ENCODE results near the gene EFCC1.

DNA sequence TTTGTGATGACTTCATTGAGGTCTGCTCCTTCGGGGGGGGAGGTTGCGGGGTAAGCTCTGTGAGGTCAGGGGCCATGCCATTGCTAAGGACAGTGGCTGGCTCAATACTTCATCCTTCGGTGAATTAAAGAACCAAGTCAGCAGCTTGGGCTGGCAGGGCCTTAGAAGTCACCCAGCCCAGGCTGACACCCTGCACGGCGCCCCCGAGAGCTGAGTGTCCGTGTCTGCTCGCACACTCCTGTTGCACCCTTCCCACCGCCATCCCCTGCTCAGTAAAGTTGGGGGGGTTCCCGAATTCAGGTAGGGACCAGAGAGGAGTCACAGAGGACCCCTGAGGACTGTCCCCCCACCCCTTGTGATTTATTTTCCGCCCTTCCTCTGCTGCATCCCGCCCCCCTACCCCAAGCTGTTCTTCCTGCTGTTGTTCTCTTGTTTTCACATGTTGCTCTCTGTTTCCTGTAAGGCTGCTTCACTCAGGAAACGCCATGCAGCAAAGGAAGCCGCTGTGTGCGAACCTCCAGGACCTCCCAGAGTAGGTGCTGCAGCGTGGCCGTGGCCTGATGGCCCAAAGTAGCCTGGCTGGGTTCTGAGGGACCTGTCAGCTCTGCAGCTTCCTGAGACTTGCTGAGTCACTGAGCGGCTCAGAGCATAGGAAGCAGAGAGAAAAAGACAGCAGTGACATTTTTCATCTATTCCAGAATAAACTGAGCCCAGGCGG, 14.4 kb downstream of the EFCC1 start:
- TF ChIP-seq, protein P1, sequence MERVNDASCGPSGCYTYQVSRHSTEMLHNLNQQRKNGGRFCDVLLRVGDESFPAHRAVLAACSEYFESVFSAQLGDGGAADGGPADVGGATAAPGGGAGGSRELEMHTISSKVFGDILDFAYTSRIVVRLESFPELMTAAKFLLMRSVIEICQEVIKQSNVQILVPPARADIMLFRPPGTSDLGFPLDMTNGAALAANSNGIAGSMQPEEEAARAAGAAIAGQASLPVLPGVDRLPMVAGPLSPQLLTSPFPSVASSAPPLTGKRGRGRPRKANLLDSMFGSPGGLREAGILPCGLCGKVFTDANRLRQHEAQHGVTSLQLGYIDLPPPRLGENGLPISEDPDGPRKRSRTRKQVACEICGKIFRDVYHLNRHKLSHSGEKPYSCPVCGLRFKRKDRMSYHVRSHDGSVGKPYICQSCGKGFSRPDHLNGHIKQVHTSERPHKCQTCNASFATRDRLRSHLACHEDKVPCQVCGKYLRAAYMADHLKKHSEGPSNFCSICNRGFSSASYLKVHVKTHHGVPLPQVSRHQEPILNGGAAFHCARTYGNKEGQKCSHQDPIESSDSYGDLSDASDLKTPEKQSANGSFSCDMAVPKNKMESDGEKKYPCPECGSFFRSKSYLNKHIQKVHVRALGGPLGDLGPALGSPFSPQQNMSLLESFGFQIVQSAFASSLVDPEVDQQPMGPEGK (CRISPR knock-in tag; IDR thresholded peaks at IDR 0.05; ENCODE audit: borderline replicate concordance) = no peak
- TF ChIP-seq OSR1 (CRISPR knock-in tag; IDR thresholded peaks at IDR 0.05) (no peak), PPARA (CRISPR knock-in tag; IDR thresholded peaks at IDR 0.05; ENCODE audit: borderline replicate concordance) (no peak), ZNF565 (CRISPR knock-in tag; conservative IDR thresholded peaks at IDR 0.05; ENCODE audit: low read depth) (no peak), GLIS3 (CRISPR knock-in tag; IDR thresholded peaks at IDR 0.05) (no peak), BACH2 (CRISPR knock-in tag; IDR thresholded peaks at IDR 0.05; ENCODE audit: borderline replicate concordance) (no peak), ARNTL (CRISPR knock-in tag; IDR thresholded peaks at IDR 0.05; ENCODE audit: borderline replicate concordance, low read depth) (no peak)

Data from SK-N-SH treated with all-trans-retinoic acid at 6 μM for 48 hours (cell line).